ENCODE measurements around the gene RBM26. TPM values are rescaled to one million over a fixed set of nuclear protein-coding genes. Genes with fewer than 3 reads are reported as not detected.

RBM26 gene
- total RNA-seq, 2 experiments from 2014 or later = 57.6 to 61.1 TPM

- Mint-ChIP-seq H3K27me3 (no peaks in the 10 kb centered on the region), H3K4me3 (no peak overlapping the region), H3K4me1 (ENCODE audit: low read depth) (peaks cover 77% of the 10 kb centered on the region), H3K27ac (peak overlapping the region; percentile 69), H3K36me3 (ENCODE audit: low read depth) (no peaks in the 10 kb centered on the region), H3K9me3 (no peaks in the 10 kb centered on the region)
- no peak for TF ChIP-seq CTCF (IDR thresholded peaks at IDR 0.05)
- POLR2A ChIA-PET = no interaction called here
- intact Hi-C loops (cut with micrococcal nuclease) = loop anchor here (2.0 kb wide), 1 partner anchor 43 kb away; the partner anchor contains the start of gene RBM26
- DNase-seq = peak; percentile 70
- CTCF ChIA-PET = no interaction called here
- peak; percentile 8 for ATAC-seq
These were observed 44.1 kb upstream of the RBM26 start for GRCh38 chr13:79450110-79450509.

GRCh38 chr13:79448413-79448812 is 42.4 kb upstream of the RBM26 start:
- H3K4me1 Mint-ChIP-seq (ENCODE audit: low read depth) = peaks cover 73% of the 10 kb centered on the region
- ATAC-seq (no peak), DNase-seq (no peak)
- CTCF ChIA-PET = no interaction called here
- no peaks in the 10 kb centered on the region for H3K27me3 Mint-ChIP-seq
- H3K4me3 Mint-ChIP-seq = no peak overlapping the region
- no peak for TF ChIP-seq CTCF (IDR thresholded peaks at IDR 0.05)
- no peaks in the 10 kb centered on the region for H3K9me3 Mint-ChIP-seq
- intact Hi-C loops (cut with micrococcal nuclease) = no loop called here
- no peak overlapping the region for H3K27ac Mint-ChIP-seq
- POLR2A ChIA-PET = no interaction called here
- H3K36me3 Mint-ChIP-seq (ENCODE audit: low read depth) = no peaks in the 10 kb centered on the region

- Mint-ChIP-seq H3K9me3 (no peaks in the 10 kb centered on the region), H3K4me1 (ENCODE audit: low read depth) (peaks cover 68% of the 10 kb centered on the region), H3K27me3 (no peaks in the 10 kb centered on the region), H3K27ac (no peak overlapping the region), H3K4me3 (no peak overlapping the region), H3K36me3 (ENCODE audit: low read depth) (no peaks in the 10 kb centered on the region)
- CTCF ChIA-PET = interaction anchor here (1.5 kb wide), 1 partner anchor 33 kb away, joined by 6 read pairs; the partner anchor contains the start of gene NDFIP2
- intact Hi-C loops (cut with micrococcal nuclease) = no loop called here
- TF ChIP-seq CTCF (IDR thresholded peaks at IDR 0.05) = no peak
- DNase-seq (no peak), ATAC-seq (no peak)
- POLR2A ChIA-PET = no interaction called here
These were observed 41.7 kb upstream of the RBM26 start for GRCh38 chr13:79447741-79448140.

GRCh38 chr13:79447141-79447540 is 41.1 kb upstream of the RBM26 start:
- Mint-ChIP-seq H3K36me3 (ENCODE audit: low read depth) (no peaks in the 10 kb centered on the region), H3K9me3 (no peaks in the 10 kb centered on the region), H3K27ac (no peak overlapping the region), H3K4me3 (no peak overlapping the region), H3K27me3 (no peaks in the 10 kb centered on the region), H3K4me1 (ENCODE audit: low read depth) (peaks cover 63% of the 10 kb centered on the region)
- CTCF ChIA-PET = interaction anchor here (0.9 to 1.5 kb wide), 5 partner anchors 11 to 56 kb away, joined by 3 to 6 read pairs (median 4); partner anchors contain the start of gene NDFIP2
- ATAC-seq (no peak), DNase-seq (no peak)
- POLR2A ChIA-PET = no interaction called here
- intact Hi-C loops (cut with micrococcal nuclease) = no loop called here
- TF ChIP-seq CTCF (IDR thresholded peaks at IDR 0.05) = no peak

- peaks cover 53% of the 10 kb centered on the region for H3K4me1 Mint-ChIP-seq (ENCODE audit: low read depth)
These were observed 40.1 kb upstream of the RBM26 start for GRCh38 chr13:79445968-79446645.

More at GRCh38 chr13:79445968-79446645, 40.1 kb upstream of the RBM26 start:
- H3K27me3 Mint-ChIP-seq = no peaks in the 10 kb centered on the region
- no peaks in the 10 kb centered on the region for H3K9me3 Mint-ChIP-seq
- POLR2A ChIA-PET = interaction anchor here (1.2 to 1.4 kb wide), 2 partner anchors 17 to 35 kb away, joined by 3 to 5 read pairs; partner anchors contain the start of gene NDFIP2
- CTCF ChIA-PET = interaction anchor here (0.6 to 1.5 kb wide), 10 partner anchors 10 to 96 kb away, joined by 3 to 12 read pairs (median 4); partner anchors contain the start of gene NDFIP2
- H3K27ac Mint-ChIP-seq = peak overlapping the region; percentile 53
- DNase-seq (peak; percentile 47), ATAC-seq (peak; percentile 71)
- peak overlapping the region; percentile 3 for H3K4me3 Mint-ChIP-seq
- no peaks in the 10 kb centered on the region for H3K36me3 Mint-ChIP-seq (ENCODE audit: low read depth)
- no peak for TF ChIP-seq CTCF (IDR thresholded peaks at IDR 0.05)
- intact Hi-C loops (cut with micrococcal nuclease) = no loop called here
